Chondrocyte (in vitro differentiated cells): ENCODE data around the gene HLA-DOA. TPM values are rescaled to one million over a fixed set of nuclear protein-coding genes. Genes with fewer than 3 reads are reported as not detected.
A peak's percentile ranks its signal among the peaks of the same experiment; 100 is the strongest.

Source experiments
- DNase-seq: peaks from one replicate; pipeline ENCODE4 v3.0.0; 2021; ENCODE audit warnings: mixed read lengths, low spot score
- H3K27ac Mint-ChIP-seq: one replicate; pipeline ENCODE4 v1.8.0; 2021; ENCODE audit warnings: mild to moderate bottlenecking, moderate library complexity, mixed read lengths; ENCODE audit not compliant: unreplicated experiment
- H3K27me3 Mint-ChIP-seq: 2 replicates; pipeline ENCODE4 v1.8.0; 2021; ENCODE audit warnings: low read depth, mixed read lengths
- H3K36me3 Mint-ChIP-seq: 2 replicates; pipeline ENCODE4 v1.8.0; 2021; ENCODE audit warnings: low read depth, mixed read lengths
- H3K4me1 Mint-ChIP-seq: 2 replicates; pipeline ENCODE4 v1.8.0; 2021; ENCODE audit warnings: low read depth, mild to moderate bottlenecking, mixed read lengths
- H3K4me3 Mint-ChIP-seq: one replicate; pipeline ENCODE4 v1.8.0; 2021; ENCODE audit warnings: mild to moderate bottlenecking, moderate library complexity, mixed read lengths; ENCODE audit not compliant: unreplicated experiment
- H3K9me3 Mint-ChIP-seq: 2 replicates; pipeline ENCODE4 v1.8.0; 2021; ENCODE audit warnings: low read depth, mixed read lengths
- total RNA-seq: library from RNA; stranded (reverse); gene quantifications from 3 replicates; pipeline ENCODE4 v1.2.1, GENCODE V29; 2021
- TF ChIP-seq, protein P1 (sequence below): fragments of 200-600 bp; sonication (generic); IDR thresholded peaks from 2 replicates; pipeline ENCODE4 v1.5.0; 2021; ENCODE audit warnings: antibody characterized with exemption, mild to moderate bottlenecking, moderate library complexity

Gene HLA-DOA
- total RNA-seq, 1 donor from 2014 or later: not detected

- peaks cover 68% of the 10 kb centered on the region for H3K27me3 Mint-ChIP-seq
- peaks cover 4% of the 10 kb centered on the region for H3K4me1 Mint-ChIP-seq
- TF ChIP-seq, protein P1, sequence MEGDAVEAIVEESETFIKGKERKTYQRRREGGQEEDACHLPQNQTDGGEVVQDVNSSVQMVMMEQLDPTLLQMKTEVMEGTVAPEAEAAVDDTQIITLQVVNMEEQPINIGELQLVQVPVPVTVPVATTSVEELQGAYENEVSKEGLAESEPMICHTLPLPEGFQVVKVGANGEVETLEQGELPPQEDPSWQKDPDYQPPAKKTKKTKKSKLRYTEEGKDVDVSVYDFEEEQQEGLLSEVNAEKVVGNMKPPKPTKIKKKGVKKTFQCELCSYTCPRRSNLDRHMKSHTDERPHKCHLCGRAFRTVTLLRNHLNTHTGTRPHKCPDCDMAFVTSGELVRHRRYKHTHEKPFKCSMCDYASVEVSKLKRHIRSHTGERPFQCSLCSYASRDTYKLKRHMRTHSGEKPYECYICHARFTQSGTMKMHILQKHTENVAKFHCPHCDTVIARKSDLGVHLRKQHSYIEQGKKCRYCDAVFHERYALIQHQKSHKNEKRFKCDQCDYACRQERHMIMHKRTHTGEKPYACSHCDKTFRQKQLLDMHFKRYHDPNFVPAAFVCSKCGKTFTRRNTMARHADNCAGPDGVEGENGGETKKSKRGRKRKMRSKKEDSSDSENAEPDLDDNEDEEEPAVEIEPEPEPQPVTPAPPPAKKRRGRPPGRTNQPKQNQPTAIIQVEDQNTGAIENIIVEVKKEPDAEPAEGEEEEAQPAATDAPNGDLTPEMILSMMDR: no peak
- H3K9me3 Mint-ChIP-seq: no peaks in the 10 kb centered on the region
- H3K36me3 Mint-ChIP-seq: peaks cover 3% of the 10 kb centered on the region
- no peak overlapping the region for H3K27ac Mint-ChIP-seq
- H3K4me3 Mint-ChIP-seq: no peak overlapping the region
- DNase-seq: no peak
Measured at GRCh38 chr6:33007831-33008400, 1.5 kb downstream of the HLA-DOA start.

- peaks cover 2% of the 10 kb centered on the region for H3K36me3 Mint-ChIP-seq
- H3K27ac Mint-ChIP-seq: no peak overlapping the region
- no peak overlapping the region for H3K4me3 Mint-ChIP-seq
- TF ChIP-seq, protein P1: no peak
- no peaks in the 10 kb centered on the region for H3K9me3 Mint-ChIP-seq
- peaks cover 4% of the 10 kb centered on the region for H3K4me1 Mint-ChIP-seq
- peaks cover 78% of the 10 kb centered on the region for H3K27me3 Mint-ChIP-seq
- DNase-seq: no peak
Measured at GRCh38 chr6:33004940-33005339, 4.5 kb downstream of the HLA-DOA start.

DNA sequence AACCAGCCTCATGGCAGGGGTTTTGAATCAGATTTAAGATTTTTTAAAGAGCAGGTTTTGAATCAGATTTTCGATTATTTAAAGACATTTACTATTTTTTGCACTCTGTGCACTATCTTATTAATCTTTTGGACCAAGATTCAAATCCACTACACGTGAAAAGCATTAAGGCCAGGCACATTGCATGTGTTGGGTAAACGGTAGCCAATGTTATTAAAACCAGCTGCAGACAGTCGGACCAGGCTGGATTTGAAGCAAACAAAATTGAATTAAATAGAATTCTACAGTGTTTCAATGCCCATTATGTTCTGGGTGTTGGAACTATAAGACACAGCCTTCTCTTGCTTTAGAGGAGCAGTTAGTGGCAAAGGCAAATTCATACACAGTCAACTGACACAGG is 7.7 kb downstream of the HLA-DOA start:
- Mint-ChIP-seq H3K9me3 (no peaks in the 10 kb centered on the region), H3K36me3 (peaks cover 2% of the 10 kb centered on the region), H3K27me3 (peaks cover 61% of the 10 kb centered on the region), H3K4me3 (no peak overlapping the region), H3K27ac (no peak overlapping the region), H3K4me1 (no peaks in the 10 kb centered on the region)
- DNase-seq: no peak
- TF ChIP-seq, protein P1: no peak

DNA sequence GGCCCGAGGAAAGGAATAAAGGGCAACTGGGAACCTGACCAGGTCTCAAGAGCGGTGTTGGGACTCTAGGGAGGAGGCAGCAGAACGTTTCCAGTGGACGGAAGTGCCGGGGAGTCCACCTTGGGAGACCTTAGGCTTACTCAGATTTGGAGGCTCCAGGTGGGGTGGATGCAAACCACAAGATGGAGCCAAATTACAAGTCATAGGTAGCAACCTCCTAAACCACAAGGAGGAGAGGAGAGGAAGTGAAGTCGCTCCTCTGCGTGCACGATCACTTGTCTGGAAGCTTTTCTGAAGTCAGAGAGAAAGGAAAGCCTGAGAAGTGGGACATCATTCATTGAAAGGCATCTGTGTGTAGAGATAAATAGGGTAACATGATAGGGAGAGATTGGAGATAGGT is 9.3 kb downstream of the HLA-DOA start:
- Mint-ChIP-seq H3K4me3 (no peak overlapping the region), H3K27me3 (peaks cover 66% of the 10 kb centered on the region), H3K36me3 (peaks cover 2% of the 10 kb centered on the region), H3K9me3 (no peaks in the 10 kb centered on the region), H3K27ac (no peak overlapping the region), H3K4me1 (no peaks in the 10 kb centered on the region)
- TF ChIP-seq, protein P1: peak; percentile 24
- DNase-seq: no peak

GRCh38 chr6:32995448-32995847 is 13.9 kb downstream of the HLA-DOA start:
- no peak overlapping the region for H3K27ac Mint-ChIP-seq
- TF ChIP-seq, protein P1: no peak
- DNase-seq: no peak
- peaks cover 45% of the 10 kb centered on the region for H3K27me3 Mint-ChIP-seq
- no peaks in the 10 kb centered on the region for H3K4me1 Mint-ChIP-seq
- peaks cover 2% of the 10 kb centered on the region for H3K36me3 Mint-ChIP-seq
- no peak overlapping the region for H3K4me3 Mint-ChIP-seq
- peaks cover 3% of the 10 kb centered on the region for H3K9me3 Mint-ChIP-seq
